HCT116 (cell line): ENCODE measurements around the gene HEPH. TPM values are rescaled to one million over a fixed set of nuclear protein-coding genes. Genes with fewer than 3 reads are reported as not detected.
"Not testable (repeated sequence)": the region's sequence is repeated elsewhere in the genome, so short reads cannot be mapped to it uniquely, and the experiment has no call there.

Source experiments
- ATAC-seq: fragments of 200-7000 bp; cut with Tn5 transposase; 2 replicates; pipeline ENCODE4 v1.9.1; 2020; ENCODE audit warnings: mild to moderate bottlenecking, moderate library complexity
- BruUV-seq: library from RNA; stranded (reverse); fragments of 400-500 nt; replicated peaks from 2 replicates; lab custom pipeline; 2021; lab: Mats Ljungman, UMichigan
- CTCF ChIA-PET: fragments of 300-600 bp; sonication (Branson Sonifier 250); formaldehyde crosslinking; loops from one replicate; lab custom pipeline; 2021; ENCODE audit warnings: antibody characterized with exemption; lab: Charles Lee
- POLR2A ChIA-PET: fragments of 300-600, 350-600 bp; sonication (Branson Sonifier 250); formaldehyde crosslinking; loops from one replicate; lab custom pipeline; 2021; ENCODE audit warnings: antibody characterized with exemption; lab: Charles Lee
- RAD21 ChIA-PET, 2 experiments: fragments of 300-600 bp; sonication (Branson Sonifier 250); formaldehyde crosslinking; loops; one replicate each; lab custom pipeline; 2023; ENCODE audit warnings: low total read pairs in 2 of 2; ENCODE audit not compliant: uncharacterized antibody in 2 of 2, unreplicated experiment in 2 of 2, low non-redundant PET in 1 of 2; lab: Charles Lee
- DNase-seq: peaks from one replicate; pipeline ENCODE4 v3.0.0-alpha.2; 2010; ENCODE audit warnings: low read depth, low spot score
- H2AFZ ChIP-seq: fragments of 200-600 bp; shearing (Covaris generic), sonication (generic); 2 replicates; pipeline ENCODE4 v1.6.1; 2017; ENCODE audit warnings: low read depth, mixed run types, mixed read lengths, antibody characterized with exemption, low read length; ENCODE audit not compliant: poor library complexity, severe bottlenecking
- H3K27ac ChIP-seq: 2 replicates; pipeline ENCODE4 v1.5.1; 2012; ENCODE audit warnings: low read depth, low read length
- H3K27me3 ChIP-seq: fragments of 200-600 bp; sonication (generic); 2 replicates; pipeline ENCODE4 v1.6.1; 2016; ENCODE audit warnings: mixed run types, low read length, mixed read lengths; ENCODE audit not compliant: insufficient read depth
- H3K36me3 ChIP-seq, 2 experiments: fragments of 200-500 bp in 1 of 2; fragments of 200-600 bp in 1 of 2; sonication (Bioruptor generic) in 1 of 2; sonication (generic) in 1 of 2; 2 replicates each; pipeline versions ENCODE4 v1.5.1 to v1.6.1; 2014 to 2016; ENCODE audit warnings: low read length in 2 of 2, inconsistent platforms in 1 of 2, mixed read lengths in 1 of 2, mixed run types in 1 of 2; ENCODE audit not compliant: insufficient read depth in 2 of 2, control insufficient read depth in 1 of 2
- H3K4me1 ChIP-seq, 2 experiments: fragments of 200-600 bp in 1 of 2; sonication (generic) in 1 of 2; 2 replicates each; pipeline versions ENCODE4 v1.5.1 to v1.6.1; 2012 to 2017; ENCODE audit warnings: low read length in 2 of 2, inconsistent platforms in 1 of 2, mild to moderate bottlenecking in 1 of 2, mixed read lengths in 1 of 2, mixed run types in 1 of 2, moderate library complexity in 1 of 2; ENCODE audit not compliant: insufficient read depth in 2 of 2, control insufficient read depth in 1 of 2
- H3K4me2 ChIP-seq: fragments of 200-600 bp; sonication (generic); 2 replicates; pipeline ENCODE4 v1.6.1; 2017; ENCODE audit warnings: mixed run types, low read length, mixed read lengths
- H3K4me3 ChIP-seq, 2 experiments: fragments of 200-600 bp in 1 of 2; sonication (generic) in 1 of 2; replicated peaks in 1 of 2; 2 replicates each; pipeline ENCODE4 v1.5.1; 2011 to 2016; ENCODE audit warnings: low read length in 2 of 2, control low read depth in 1 of 2, low read depth in 1 of 2, mild to moderate bottlenecking in 1 of 2, mixed read lengths in 1 of 2, mixed run types in 1 of 2
- H3K79me2 ChIP-seq: fragments of 200-600 bp; sonication (generic); 2 replicates; pipeline ENCODE4 v1.6.1; 2017; ENCODE audit warnings: mild to moderate bottlenecking, mixed run types, low read length, moderate library complexity, mixed read lengths; ENCODE audit not compliant: insufficient read depth
- H3K9ac ChIP-seq: fragments of 200-600 bp; sonication (generic); 2 replicates; pipeline ENCODE4 v1.6.1; 2016; ENCODE audit warnings: low read length, mixed read lengths
- H3K9me2 ChIP-seq: fragments of 200-600 bp; sonication (generic), shearing (Covaris generic); 2 replicates; pipeline ENCODE4 v1.6.1; 2017; ENCODE audit warnings: mixed run types, mild to moderate bottlenecking, moderate library complexity; ENCODE audit not compliant: insufficient read depth
- H3K9me3 ChIP-seq, 2 experiments: fragments of 200-500 bp in 1 of 2; fragments of 200-600 bp in 1 of 2; sonication (Bioruptor generic) in 1 of 2; sonication (generic) in 1 of 2; 2 replicates each; pipeline ENCODE4 v1.6.1; 2014 to 2017; ENCODE audit warnings: low read length in 2 of 2, mixed read lengths in 2 of 2, inconsistent platforms in 1 of 2, low read depth in 1 of 2, mild to moderate bottlenecking in 1 of 2, mixed run types in 1 of 2, moderate library complexity in 1 of 2; ENCODE audit not compliant: control insufficient read depth in 1 of 2, insufficient read depth in 1 of 2
- H4K20me1 ChIP-seq: fragments of 200-600 bp; sonication (generic), shearing (Covaris generic); 2 replicates; pipeline ENCODE4 v1.6.1; 2017; ENCODE audit warnings: mixed run types, mild to moderate bottlenecking, moderate library complexity; ENCODE audit not compliant: insufficient read depth
- CBX3 ChIP-seq: IDR thresholded peaks from 2 replicates; pipeline ENCODE4 v1.6.1; 2012; ENCODE audit warnings: low read depth
- EGR1 ChIP-seq: IDR thresholded peaks from 2 replicates; pipeline ENCODE4 v1.6.1; 2012; ENCODE audit warnings: low read depth
- ELF1 ChIP-seq: IDR thresholded peaks from 2 replicates; pipeline ENCODE4 v1.6.1; 2012; ENCODE audit warnings: low read depth, borderline replicate concordance
- MAX ChIP-seq: IDR thresholded peaks from 2 replicates; pipeline ENCODE4 v1.6.1; 2012
- ZBTB33 ChIP-seq: IDR thresholded peaks from 2 replicates; pipeline ENCODE4 v1.6.1; 2011; ENCODE audit warnings: mild to moderate bottlenecking, low read length, moderate library complexity; ENCODE audit not compliant: insufficient replicate concordance; ENCODE audit errors: extremely low read depth
- intact Hi-C: fragments of 100-400 bp; cut with micrococcal nuclease; formaldehyde crosslinking; loops from 2 replicates; pipeline ENCODE4 v1.10.0; 2022
- total RNA-seq: library from RNA; stranded (reverse); gene quantifications from one replicate; pipeline ENCODE4 v1.2.1, GENCODE V29; 2021; ENCODE audit not compliant: unreplicated experiment

HEPH gene
- total RNA-seq, 1 experiment from 2014 or later = 0.44 TPM

- CTCF ChIA-PET = no interaction called here
Measured at GRCh38 chrX:66233209-66233608, 69.2 kb downstream of the HEPH start.

GRCh38 chrX:66233904-66234303 is 69.9 kb downstream of the HEPH start:
- CTCF ChIA-PET, POLR2A ChIA-PET, DNase-seq, H3K27me3 ChIP-seq, BruUV-seq, H3K4me2 ChIP-seq, RAD21 ChIA-PET, H3K27ac ChIP-seq, H3K9me3 ChIP-seq, H3K9me2 ChIP-seq, H3K79me2 ChIP-seq, H3K4me3 ChIP-seq, H4K20me1 ChIP-seq, H3K4me1 ChIP-seq, H2AFZ ChIP-seq, ATAC-seq, H3K9ac ChIP-seq, H3K36me3 ChIP-seq, intact Hi-C loops: not testable (repeated sequence)

More at GRCh38 chrX:66233209-66233608, 69.2 kb downstream of the HEPH start:
- POLR2A ChIA-PET = no interaction called here
- RAD21 ChIA-PET = no interaction called here
- no peak overlapping the region for H3K4me2 ChIP-seq
- H3K4me3 ChIP-seq = no peak overlapping the region
- BruUV-seq = no TSS peak
- no peaks in the 10 kb centered on the region for H3K9me2 ChIP-seq
- DNase-seq = no peak
- no peaks in the 10 kb centered on the region for H3K36me3 ChIP-seq
- TF ChIP-seq ZBTB33 = no peak
- no peak for TF ChIP-seq EGR1
- TF ChIP-seq ELF1 = no peak
- no peak for TF ChIP-seq MAX
- TF ChIP-seq CBX3 = no peak
- TF ChIP-seq, all 23 proteins: peak for 0
- Histone ChIP-seq H3K9me3 (no peaks in the 10 kb centered on the region), H3K79me2 (no peaks in the 10 kb centered on the region), H3K27me3 (no peaks in the 10 kb centered on the region), H2AFZ (no peak overlapping the region), H3K4me1 (no peaks in the 10 kb centered on the region), H3K27ac (no peak overlapping the region), H3K9ac (no peak overlapping the region), H4K20me1 (no peaks in the 10 kb centered on the region)
- intact Hi-C loops = no loop called here
- no peak for ATAC-seq
